B cell (primary cell): ENCODE results near the gene APOOL. TPM values are rescaled to one million over a fixed set of nuclear protein-coding genes. Genes with fewer than 3 reads are reported as not detected.

ENCODE experiments used
- ATAC-seq: fragments of 200-7000 bp; cut with Tn5 transposase; one replicate; pipeline ENCODE4 v1.10.0; 2021; ENCODE audit warnings: low read depth, mild to moderate bottlenecking, moderate number of reproducible peaks, moderate library complexity
- CTCF ChIA-PET: fragments of 350-600 bp; sonication (Branson Sonifier 250); formaldehyde crosslinking; loops from one replicate; lab custom pipeline; 2021; ENCODE audit warnings: antibody characterized with exemption, inconsistent platforms; lab: Charles Lee
- POLR2A ChIA-PET: fragments of 350-600 bp; sonication (Branson Sonifier 250); formaldehyde crosslinking; loops from one replicate; lab custom pipeline; 2021; ENCODE audit warnings: antibody characterized with exemption; lab: Charles Lee
- DNase-seq: peaks from one replicate; pipeline ENCODE4 v3.0.0; 2013
- H2AFZ ChIP-seq: 2 replicates; pipeline ENCODE4 v1.6.1; 2012; ENCODE audit warnings: mild to moderate bottlenecking, low read depth, low read length; ENCODE audit not compliant: insufficient read depth, poor library complexity, severe bottlenecking
- H3K27ac ChIP-seq, 2 donors: 1 replicate in 1 of 2; 2 replicates in 1 of 2; pipeline ENCODE4 v1.5.1; 2012 to 2013; ENCODE audit warnings: low read length in 2 of 2, mild to moderate bottlenecking in 2 of 2, moderate library complexity in 1 of 2
- H3K27me3 ChIP-seq, 4 experiments: fragments of 200-600 bp in 1 of 4; sonication (generic) in 1 of 4; replicated peaks in 1 of 4; 1 replicate in 2 of 4; 2 replicates in 2 of 4; pipeline versions ENCODE4 v1.6.1 to v1.7.0; 2013 to 2016; ENCODE audit warnings: low read length in 3 of 4, mild to moderate bottlenecking in 2 of 4, mixed read lengths in 1 of 4, moderate library complexity in 1 of 4; ENCODE audit not compliant: insufficient read depth in 4 of 4, control insufficient read depth in 3 of 4; ENCODE audit errors: control extremely low read depth in 1 of 4
- H3K36me3 ChIP-seq, 2 experiments: replicated peaks in 1 of 2; 1 replicate in 1 of 2; 2 replicates in 1 of 2; pipeline versions ENCODE4 v1.6.1 to v1.7.1; 2013; ENCODE audit warnings: low read length in 1 of 2; ENCODE audit not compliant: insufficient read depth in 2 of 2, control insufficient read depth in 1 of 2; ENCODE audit errors: control extremely low read depth in 1 of 2, extremely low read depth in 1 of 2
- H3K4me1 ChIP-seq, 2 donors: fragments of 200-600 bp in 1 of 2; sonication (generic) in 1 of 2; 1 replicate in 1 of 2; 2 replicates in 1 of 2; pipeline versions ENCODE4 v1.5.1 to v1.6.1; 2013 to 2017; ENCODE audit warnings: low read length in 2 of 2; ENCODE audit not compliant: control insufficient read depth in 2 of 2, insufficient read depth in 2 of 2
- H3K4me2 ChIP-seq: replicated peaks from 2 replicates; pipeline ENCODE3; 2012; ENCODE audit warnings: mild to moderate bottlenecking, low read depth, low read length; ENCODE audit not compliant: poor library complexity, severe bottlenecking
- H3K4me3 ChIP-seq, 5 experiments: fragments of 200-600 bp in 1 of 5; sonication (generic) in 1 of 5; 1 replicate in 3 of 5; 2 replicates in 2 of 5; pipeline versions ENCODE4 v1.5.1 to v1.7.0; 2011 to 2016; ENCODE audit warnings: low read length in 4 of 5, mild to moderate bottlenecking in 4 of 5, low read depth in 2 of 5, control low read depth in 1 of 5, moderate library complexity in 1 of 5; ENCODE audit not compliant: insufficient read depth in 1 of 5; ENCODE audit errors: control extremely low read depth in 1 of 5, extremely low read depth in 1 of 5
- H3K79me2 ChIP-seq: fragments of 200-600 bp; sonication (generic); one replicate; pipeline ENCODE4 v1.6.0; 2016; ENCODE audit warnings: low read length; ENCODE audit not compliant: control insufficient read depth, insufficient read depth
- H3K9ac ChIP-seq: fragments of 200-600 bp; sonication (generic); 2 replicates; pipeline ENCODE4 v1.6.1; 2017; ENCODE audit warnings: mild to moderate bottlenecking, low read length, moderate library complexity
- H3K9me3 ChIP-seq, 3 donors: one replicate each; pipeline versions ENCODE4 v1.6.1 to v1.7.1; 2013; ENCODE audit warnings: low read length in 2 of 3; ENCODE audit not compliant: control insufficient read depth in 2 of 3, insufficient read depth in 1 of 3; ENCODE audit errors: control extremely low read depth in 1 of 3
- H4K20me1 ChIP-seq: 2 replicates; pipeline ENCODE4 v1.6.0; 2012; ENCODE audit warnings: mild to moderate bottlenecking, low read length; ENCODE audit not compliant: insufficient read depth, control insufficient read depth, poor library complexity, severe bottlenecking
- H3K27ac Mint-ChIP-seq: one replicate; pipeline ENCODE4 v1.8.0; 2021; ENCODE audit warnings: mixed read lengths
- H3K27me3 Mint-ChIP-seq: one replicate; pipeline ENCODE4 v1.8.0; 2021; ENCODE audit warnings: mixed read lengths
- H3K4me1 Mint-ChIP-seq: one replicate; pipeline ENCODE4 v1.8.0; 2021; ENCODE audit warnings: mixed read lengths
- H3K4me3 Mint-ChIP-seq: one replicate; pipeline ENCODE4 v1.8.0; 2021; ENCODE audit warnings: mixed read lengths
- H3K9me3 Mint-ChIP-seq: one replicate; pipeline ENCODE4 v1.8.0; 2022; ENCODE audit warnings: mixed read lengths; ENCODE audit not compliant: insufficient read depth
- EZH2 ChIP-seq: IDR thresholded peaks from 2 replicates; pipeline ENCODE4 v1.6.1; 2012; ENCODE audit warnings: borderline replicate concordance, low read depth, mild to moderate bottlenecking, moderate library complexity, low read length; ENCODE audit not compliant: insufficient read depth, poor library complexity, severe bottlenecking
- WGBS: methylation state at CpG from one replicate; pipeline ENCODE4 v1.1.5; 2013; ENCODE audit warnings: missing lambda C conversion rate; ENCODE audit not compliant: insufficient coverage; 5-methylcytosine and 5-hydroxymethylcytosine counted together
- intact Hi-C: fragments of 100-400 bp; cut with micrococcal nuclease; formaldehyde crosslinking; loops from one replicate; pipeline ENCODE4 v1.10.0; 2022
- polyA plus RNA-seq: library from polyadenylated mRNA; depleted of rRNA; stranded (reverse); fragments of >200 nt; gene quantifications from 2 replicates; pipeline ENCODE4 v1.2.3, GENCODE V29; 2012
- total RNA-seq, 2 donors: library from RNA; stranded (reverse); fragments of 120-200 nt in 1 of 2; gene quantifications; 1 replicate in 1 of 2; 2 replicates in 1 of 2; pipeline versions ENCODE4 v1.2.3 to v1.2.4, GENCODE V29; 2013 to 2022
- TF ChIP-seq, protein P1 (sequence below): fragments of 200-600 bp; IDR thresholded peaks from one replicate; pipeline ENCODE4 v1.8.0; 2022; ENCODE audit warnings: antibody characterized with exemption, mild to moderate bottlenecking

Gene APOOL
- total and polyA plus RNA-seq, 2 donors (not counting 1 experiment from before 2014, with no cell fraction given): 1.8 to 9.7 TPM

DNA sequence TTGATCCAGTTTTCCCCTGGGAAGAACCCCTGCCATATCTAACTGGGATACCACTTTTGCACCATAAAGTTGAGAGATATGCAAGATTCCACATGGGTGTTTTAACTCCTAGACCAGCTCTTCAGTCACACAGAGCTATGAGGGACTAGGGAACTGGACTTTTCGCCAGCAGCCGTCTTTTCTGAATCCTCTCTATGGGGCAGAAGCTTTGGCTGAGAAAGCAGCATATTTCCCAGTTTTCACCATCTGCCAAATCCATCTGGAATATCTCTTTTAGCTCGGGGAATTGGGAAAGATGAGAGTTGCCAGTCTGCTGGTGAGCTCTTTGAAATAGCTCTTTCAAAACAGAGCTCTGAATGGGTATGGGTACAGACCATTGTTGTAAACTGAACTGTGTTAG lies 20.9 kb downstream of the APOOL start:
- Histone ChIP-seq H3K79me2 (peaks cover 13% of the 10 kb centered on the region), H3K4me1 (no peaks in the 10 kb centered on the region), H3K9me3 (peaks cover 0 to 4% (median 0%) of the 10 kb centered on the region in 3 donors), H4K20me1 (no peaks in the 10 kb centered on the region), H3K36me3 (no peaks in the 10 kb centered on the region), H2AFZ (no peak overlapping the region), H3K4me3 (no peak overlapping the region), H3K4me2 (no peak overlapping the region), H3K27ac (no peak overlapping the region), H3K27me3 (no peaks in the 10 kb centered on the region), H3K9ac (no peak overlapping the region)
- ChIA-PET POLR2A (no interaction called here), CTCF (no interaction called here)
- Mint-ChIP-seq H3K9me3 (no peaks in the 10 kb centered on the region), H3K4me1 (no peaks in the 10 kb centered on the region), H3K27ac (no peak overlapping the region), H3K27me3 (no peaks in the 10 kb centered on the region), H3K4me3 (no peak overlapping the region)
- whole genome bisulfite sequencing: no CpG with 5 or more reads among the region's 3 CpGs
- no peak for TF ChIP-seq EZH2
- TF ChIP-seq, protein P1, sequence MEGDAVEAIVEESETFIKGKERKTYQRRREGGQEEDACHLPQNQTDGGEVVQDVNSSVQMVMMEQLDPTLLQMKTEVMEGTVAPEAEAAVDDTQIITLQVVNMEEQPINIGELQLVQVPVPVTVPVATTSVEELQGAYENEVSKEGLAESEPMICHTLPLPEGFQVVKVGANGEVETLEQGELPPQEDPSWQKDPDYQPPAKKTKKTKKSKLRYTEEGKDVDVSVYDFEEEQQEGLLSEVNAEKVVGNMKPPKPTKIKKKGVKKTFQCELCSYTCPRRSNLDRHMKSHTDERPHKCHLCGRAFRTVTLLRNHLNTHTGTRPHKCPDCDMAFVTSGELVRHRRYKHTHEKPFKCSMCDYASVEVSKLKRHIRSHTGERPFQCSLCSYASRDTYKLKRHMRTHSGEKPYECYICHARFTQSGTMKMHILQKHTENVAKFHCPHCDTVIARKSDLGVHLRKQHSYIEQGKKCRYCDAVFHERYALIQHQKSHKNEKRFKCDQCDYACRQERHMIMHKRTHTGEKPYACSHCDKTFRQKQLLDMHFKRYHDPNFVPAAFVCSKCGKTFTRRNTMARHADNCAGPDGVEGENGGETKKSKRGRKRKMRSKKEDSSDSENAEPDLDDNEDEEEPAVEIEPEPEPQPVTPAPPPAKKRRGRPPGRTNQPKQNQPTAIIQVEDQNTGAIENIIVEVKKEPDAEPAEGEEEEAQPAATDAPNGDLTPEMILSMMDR: no peak
- intact Hi-C loops: no loop called here
- no peak for ATAC-seq
- DNase-seq: no peak

DNA sequence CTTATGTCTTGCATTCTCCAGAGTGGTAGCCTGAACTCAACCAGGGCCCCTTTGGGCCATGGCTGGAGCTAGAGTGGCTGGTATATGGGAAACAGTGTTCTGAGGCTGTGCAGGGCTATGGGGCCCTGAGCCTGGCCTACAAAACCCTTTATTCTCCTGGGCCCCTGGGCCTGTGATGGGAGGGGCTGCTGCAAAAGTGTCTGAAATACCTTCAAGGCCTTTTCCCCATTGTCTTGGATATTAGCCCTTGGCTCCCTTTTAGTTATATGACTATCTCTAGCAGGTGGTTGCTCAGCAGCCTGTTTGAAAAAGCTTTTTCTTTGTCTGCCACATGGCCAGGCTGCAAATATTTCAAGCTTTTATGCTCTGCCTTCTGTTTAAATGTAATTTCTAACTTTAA lies 22.5 kb downstream of the APOOL start:
- DNase-seq (no peak), ATAC-seq (no peak)
- H3K9ac ChIP-seq: no peak overlapping the region
- H3K27ac ChIP-seq: no peak overlapping the region
- POLR2A ChIA-PET: no interaction called here
- H3K79me2 ChIP-seq: peaks cover 7% of the 10 kb centered on the region
- H3K36me3 ChIP-seq: no peaks in the 10 kb centered on the region
- H3K27me3 Mint-ChIP-seq: no peaks in the 10 kb centered on the region
- no peaks in the 10 kb centered on the region for H4K20me1 ChIP-seq
- H2AFZ ChIP-seq: no peak overlapping the region
- no peak overlapping the region for H3K27ac Mint-ChIP-seq
- H3K27me3 ChIP-seq: no peaks in the 10 kb centered on the region
- no peaks in the 10 kb centered on the region for H3K9me3 Mint-ChIP-seq
- no peak overlapping the region for H3K4me2 ChIP-seq
- H3K4me1 Mint-ChIP-seq: no peaks in the 10 kb centered on the region
- CTCF ChIA-PET: no interaction called here
- H3K4me3 ChIP-seq: no peak overlapping the region
- no peak for TF ChIP-seq EZH2
- TF ChIP-seq, protein P1: no peak
- intact Hi-C loops: no loop called here
- H3K4me1 ChIP-seq: no peaks in the 10 kb centered on the region
- peaks cover 0 to 4% (median 0%) of the 10 kb centered on the region in 3 donors for H3K9me3 ChIP-seq
- H3K4me3 Mint-ChIP-seq: no peak overlapping the region
